WTC11 (cell line): Measurements from ENCODE around the gene SLC4A1AP. TPM values are rescaled to one million over a fixed set of nuclear protein-coding genes. Genes with fewer than 3 reads are reported as not detected.

ENCODE experiments used
- ATAC-seq: fragments of 200-7000 bp; cut with Tn5 transposase; 2 replicates; pipeline ENCODE4 v1.10.0; 2021; ENCODE audit warnings: mild to moderate bottlenecking, moderate library complexity
- CTCF ChIA-PET: fragments of 300-600 bp; sonication (Branson Sonifier 250); formaldehyde crosslinking; loops from one replicate; lab custom pipeline; 2021; ENCODE audit warnings: antibody characterized with exemption; lab: Charles Lee
- POLR2A ChIA-PET: fragments of 350-600 bp; sonication (Branson Sonifier 250); formaldehyde crosslinking; loops from one replicate; lab custom pipeline; 2021; ENCODE audit warnings: antibody characterized with exemption; lab: Charles Lee
- DNase-seq: peaks from one replicate; pipeline ENCODE4 v3.0.0; 2021; ENCODE audit warnings: low spot score
- H3K27ac Mint-ChIP-seq: 2 replicates; pipeline ENCODE4 v1.8.0; 2021; ENCODE audit warnings: mixed read lengths
- H3K27me3 Mint-ChIP-seq: 2 replicates; pipeline ENCODE4 v1.8.0; 2021; ENCODE audit warnings: low read depth, mild to moderate bottlenecking, moderate library complexity, mixed read lengths
- H3K36me3 Mint-ChIP-seq: 2 replicates; pipeline ENCODE4 v1.8.0; 2021; ENCODE audit warnings: mixed read lengths
- H3K4me1 Mint-ChIP-seq: 2 replicates; pipeline ENCODE4 v1.8.0; 2022; ENCODE audit warnings: mixed read lengths
- H3K4me3 Mint-ChIP-seq: 2 replicates; pipeline ENCODE4 v1.8.0; 2021; ENCODE audit warnings: mild to moderate bottlenecking, moderate library complexity, mixed read lengths
- H3K9me3 Mint-ChIP-seq: 2 replicates; pipeline ENCODE4 v1.8.0; 2021; ENCODE audit warnings: mixed read lengths
- ATF1 ChIP-seq: sonication (generic); formaldehyde crosslinking; IDR thresholded peaks from 2 replicates; pipeline ENCODE4 v1.8.1; 2023; ENCODE audit warnings: mild to moderate bottlenecking, moderate library complexity, missing genetic modification reagents
- ELF4 ChIP-seq: sonication (generic); formaldehyde crosslinking; IDR thresholded peaks from 2 replicates; pipeline ENCODE4 v1.8.1; 2022; ENCODE audit warnings: low read depth, mild to moderate bottlenecking, moderate library complexity, missing genetic modification reagents
- ESRRA ChIP-seq: sonication (generic); formaldehyde crosslinking; IDR thresholded peaks from 2 replicates; pipeline ENCODE4 v1.8.1; 2022; ENCODE audit warnings: mild to moderate bottlenecking, missing genetic modification reagents, borderline replicate concordance
- FOXJ3 ChIP-seq: sonication (generic); formaldehyde crosslinking; IDR thresholded peaks from 2 replicates; pipeline ENCODE4 v1.9.0; 2021; ENCODE audit warnings: missing genetic modification reagents, mild to moderate bottlenecking, borderline replicate concordance
- GABPB1 ChIP-seq: sonication (generic); formaldehyde crosslinking; IDR thresholded peaks from 2 replicates; pipeline ENCODE4 v1.8.1; 2023; ENCODE audit warnings: mild to moderate bottlenecking, missing genetic modification reagents
- HMGA2 ChIP-seq: fragments of 250-450 bp; sonication (Bioruptor Pico); IDR thresholded peaks from 2 replicates; pipeline ENCODE4 v1.4.0; 2021; ENCODE audit warnings: mild to moderate bottlenecking, moderate library complexity
- MYBL2 ChIP-seq: sonication (generic); formaldehyde crosslinking; IDR thresholded peaks from 2 replicates; pipeline ENCODE4 v1.8.1; 2023; ENCODE audit warnings: mild to moderate bottlenecking, moderate library complexity, missing genetic modification reagents
- NFATC4 ChIP-seq: fragments of 250-450 bp; sonication (Bioruptor Pico); IDR thresholded peaks from 2 replicates; pipeline ENCODE4 v1.9.0; 2021; ENCODE audit warnings: mild to moderate bottlenecking
- NR1H2 ChIP-seq: sonication (generic); formaldehyde crosslinking; IDR thresholded peaks from 2 replicates; pipeline ENCODE4 v1.9.0; 2021; ENCODE audit warnings: mild to moderate bottlenecking, moderate library complexity, missing genetic modification reagents
- NR3C1 ChIP-seq: sonication (generic); formaldehyde crosslinking; conservative IDR thresholded peaks from 2 replicates; pipeline ENCODE4 v1.8.1; 2023; ENCODE audit warnings: low read depth, mild to moderate bottlenecking, missing genetic modification reagents
- OVOL2 ChIP-seq: fragments of 250-450 bp; sonication (Bioruptor Pico); IDR thresholded peaks from 2 replicates; pipeline ENCODE4 v1.9.0; 2021; ENCODE audit warnings: mild to moderate bottlenecking, borderline replicate concordance
- PRRX2 ChIP-seq: fragments of 250-450 bp; sonication (Bioruptor Pico); IDR thresholded peaks from 2 replicates; pipeline ENCODE4 v1.8.0; 2021; ENCODE audit warnings: mild to moderate bottlenecking
- total RNA-seq: library from RNA; stranded (reverse); gene quantifications from 3 replicates; pipeline ENCODE4 v1.2.3, GENCODE V29; 2021
- TF ChIP-seq, protein P1 (sequence below): sonication (generic); formaldehyde crosslinking; IDR thresholded peaks from 2 replicates; pipeline ENCODE4 v1.8.1; 2023; ENCODE audit warnings: mild to moderate bottlenecking, missing genetic modification reagents, moderate library complexity
- TF ChIP-seq, protein P2 (sequence below): sonication (generic); formaldehyde crosslinking; IDR thresholded peaks from 2 replicates; pipeline ENCODE4 v1.8.1; 2023; ENCODE audit warnings: mild to moderate bottlenecking, missing genetic modification reagents
- TF ChIP-seq, protein P3 (sequence below): sonication (generic); formaldehyde crosslinking; IDR thresholded peaks from 2 replicates; pipeline ENCODE4 v1.8.1; 2023; ENCODE audit warnings: mild to moderate bottlenecking, missing genetic modification reagents, moderate library complexity
- TF ChIP-seq, protein P4 (sequence below): sonication (generic); formaldehyde crosslinking; IDR thresholded peaks from 2 replicates; pipeline ENCODE4 v1.8.1; 2022; ENCODE audit warnings: low read depth, missing genetic modification reagents, borderline replicate concordance
- TF ChIP-seq, protein P5 (sequence below): fragments of 200-600 bp; IDR thresholded peaks from 2 replicates; pipeline ENCODE4 v1.8.0; 2022; ENCODE audit warnings: antibody characterized with exemption
- TF ChIP-seq, protein P6 (sequence below): sonication (generic); formaldehyde crosslinking; IDR thresholded peaks from 2 replicates; pipeline ENCODE4 v1.8.0; 2023; ENCODE audit warnings: missing genetic modification reagents

The SLC4A1AP gene
- total RNA-seq, 1 experiment from 2014 or later = 20.1 TPM

DNA sequence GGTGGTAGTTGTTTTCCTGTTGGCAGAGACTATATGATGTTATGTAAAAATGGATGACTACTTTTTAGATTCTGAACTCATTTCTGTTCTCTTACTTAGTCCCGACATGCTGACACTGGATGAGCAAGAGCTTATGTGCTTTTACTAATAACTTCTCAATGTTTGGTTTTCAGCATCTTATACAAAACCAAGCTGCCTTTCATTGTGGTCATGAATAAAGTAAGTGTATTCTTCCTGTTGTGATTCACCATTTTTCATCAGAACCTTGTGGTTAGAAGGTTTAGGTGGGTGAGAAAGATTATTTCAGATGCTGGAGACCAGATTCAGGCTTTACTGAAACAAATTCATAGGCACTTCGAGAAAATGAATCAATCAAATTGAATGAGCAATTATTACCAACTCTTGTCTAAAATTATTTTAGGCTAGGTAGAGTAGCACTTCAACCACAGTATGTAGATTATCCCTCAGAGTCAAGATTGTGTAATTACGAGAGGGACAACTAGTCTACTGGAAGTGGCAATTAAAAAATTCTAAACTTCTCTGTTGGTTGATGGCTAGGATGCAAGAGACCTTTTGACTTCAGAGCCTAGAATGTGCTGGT, 25.6 kb upstream of the SLC4A1AP start:
- Mint-ChIP-seq H3K27me3 (no peaks in the 10 kb centered on the region), H3K36me3 (peaks cover 48% of the 10 kb centered on the region), H3K4me3 (no peak overlapping the region), H3K4me1 (no peaks in the 10 kb centered on the region), H3K9me3 (no peaks in the 10 kb centered on the region), H3K27ac (no peak overlapping the region)
- CTCF ChIA-PET = no interaction called here
- POLR2A ChIA-PET = no interaction called here
- TF ChIP-seq, protein P1, sequence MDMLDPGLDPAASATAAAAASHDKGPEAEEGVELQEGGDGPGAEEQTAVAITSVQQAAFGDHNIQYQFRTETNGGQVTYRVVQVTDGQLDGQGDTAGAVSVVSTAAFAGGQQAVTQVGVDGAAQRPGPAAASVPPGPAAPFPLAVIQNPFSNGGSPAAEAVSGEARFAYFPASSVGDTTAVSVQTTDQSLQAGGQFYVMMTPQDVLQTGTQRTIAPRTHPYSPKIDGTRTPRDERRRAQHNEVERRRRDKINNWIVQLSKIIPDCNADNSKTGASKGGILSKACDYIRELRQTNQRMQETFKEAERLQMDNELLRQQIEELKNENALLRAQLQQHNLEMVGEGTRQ (CRISPR knock-in tag) = no peak
- TF ChIP-seq, protein P2, sequence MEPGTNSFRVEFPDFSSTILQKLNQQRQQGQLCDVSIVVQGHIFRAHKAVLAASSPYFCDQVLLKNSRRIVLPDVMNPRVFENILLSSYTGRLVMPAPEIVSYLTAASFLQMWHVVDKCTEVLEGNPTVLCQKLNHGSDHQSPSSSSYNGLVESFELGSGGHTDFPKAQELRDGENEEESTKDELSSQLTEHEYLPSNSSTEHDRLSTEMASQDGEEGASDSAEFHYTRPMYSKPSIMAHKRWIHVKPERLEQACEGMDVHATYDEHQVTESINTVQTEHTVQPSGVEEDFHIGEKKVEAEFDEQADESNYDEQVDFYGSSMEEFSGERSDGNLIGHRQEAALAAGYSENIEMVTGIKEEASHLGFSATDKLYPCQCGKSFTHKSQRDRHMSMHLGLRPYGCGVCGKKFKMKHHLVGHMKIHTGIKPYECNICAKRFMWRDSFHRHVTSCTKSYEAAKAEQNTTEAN (CRISPR knock-in tag) = no peak
- TF ChIP-seq NR3C1 (CRISPR knock-in tag) = no peak
- no peak for TF ChIP-seq GABPB1
- no peak for ATAC-seq
- DNase-seq = no peak

DNA sequence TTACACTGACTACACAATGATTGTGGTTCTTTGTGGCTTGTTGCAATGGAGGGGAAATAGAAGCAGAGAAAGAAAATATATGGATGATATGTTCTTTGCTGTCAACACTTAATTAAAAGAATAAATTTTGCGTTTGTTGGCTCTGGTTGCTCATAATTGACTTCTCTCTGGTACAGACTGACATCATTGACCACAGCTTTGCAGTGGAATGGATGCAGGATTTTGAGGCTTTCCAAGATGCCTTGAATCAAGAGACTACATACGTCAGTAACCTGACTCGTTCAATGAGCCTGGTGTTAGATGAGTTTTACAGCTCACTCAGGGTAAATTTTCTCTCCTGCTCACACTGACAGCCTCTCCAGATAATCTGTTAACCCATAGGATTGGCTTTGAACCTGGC, 25.0 kb upstream of the SLC4A1AP start:
- TF ChIP-seq NR1H2 (no peak), ESRRA (CRISPR knock-in tag) (no peak), MYBL2 (no peak), OVOL2 (CRISPR knock-in tag) (no peak), ATF1 (no peak), ELF4 (CRISPR knock-in tag) (no peak), HMGA2 (CRISPR knock-in tag) (no peak), FOXJ3 (CRISPR knock-in tag) (no peak), NFATC4 (CRISPR knock-in tag) (no peak), PRRX2 (CRISPR knock-in tag) (no peak)
- TF ChIP-seq, protein P3, sequence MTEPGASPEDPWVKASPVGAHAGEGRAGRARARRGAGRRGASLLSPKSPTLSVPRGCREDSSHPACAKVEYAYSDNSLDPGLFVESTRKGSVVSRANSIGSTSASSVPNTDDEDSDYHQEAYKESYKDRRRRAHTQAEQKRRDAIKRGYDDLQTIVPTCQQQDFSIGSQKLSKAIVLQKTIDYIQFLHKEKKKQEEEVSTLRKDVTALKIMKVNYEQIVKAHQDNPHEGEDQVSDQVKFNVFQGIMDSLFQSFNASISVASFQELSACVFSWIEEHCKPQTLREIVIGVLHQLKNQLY (CRISPR knock-in tag) = no peak
- TF ChIP-seq, protein P4, sequence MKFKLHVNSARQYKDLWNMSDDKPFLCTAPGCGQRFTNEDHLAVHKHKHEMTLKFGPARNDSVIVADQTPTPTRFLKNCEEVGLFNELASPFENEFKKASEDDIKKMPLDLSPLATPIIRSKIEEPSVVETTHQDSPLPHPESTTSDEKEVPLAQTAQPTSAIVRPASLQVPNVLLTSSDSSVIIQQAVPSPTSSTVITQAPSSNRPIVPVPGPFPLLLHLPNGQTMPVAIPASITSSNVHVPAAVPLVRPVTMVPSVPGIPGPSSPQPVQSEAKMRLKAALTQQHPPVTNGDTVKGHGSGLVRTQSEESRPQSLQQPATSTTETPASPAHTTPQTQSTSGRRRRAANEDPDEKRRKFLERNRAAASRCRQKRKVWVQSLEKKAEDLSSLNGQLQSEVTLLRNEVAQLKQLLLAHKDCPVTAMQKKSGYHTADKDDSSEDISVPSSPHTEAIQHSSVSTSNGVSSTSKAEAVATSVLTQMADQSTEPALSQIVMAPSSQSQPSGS (CRISPR knock-in tag) = no peak
- TF ChIP-seq, protein P5, sequence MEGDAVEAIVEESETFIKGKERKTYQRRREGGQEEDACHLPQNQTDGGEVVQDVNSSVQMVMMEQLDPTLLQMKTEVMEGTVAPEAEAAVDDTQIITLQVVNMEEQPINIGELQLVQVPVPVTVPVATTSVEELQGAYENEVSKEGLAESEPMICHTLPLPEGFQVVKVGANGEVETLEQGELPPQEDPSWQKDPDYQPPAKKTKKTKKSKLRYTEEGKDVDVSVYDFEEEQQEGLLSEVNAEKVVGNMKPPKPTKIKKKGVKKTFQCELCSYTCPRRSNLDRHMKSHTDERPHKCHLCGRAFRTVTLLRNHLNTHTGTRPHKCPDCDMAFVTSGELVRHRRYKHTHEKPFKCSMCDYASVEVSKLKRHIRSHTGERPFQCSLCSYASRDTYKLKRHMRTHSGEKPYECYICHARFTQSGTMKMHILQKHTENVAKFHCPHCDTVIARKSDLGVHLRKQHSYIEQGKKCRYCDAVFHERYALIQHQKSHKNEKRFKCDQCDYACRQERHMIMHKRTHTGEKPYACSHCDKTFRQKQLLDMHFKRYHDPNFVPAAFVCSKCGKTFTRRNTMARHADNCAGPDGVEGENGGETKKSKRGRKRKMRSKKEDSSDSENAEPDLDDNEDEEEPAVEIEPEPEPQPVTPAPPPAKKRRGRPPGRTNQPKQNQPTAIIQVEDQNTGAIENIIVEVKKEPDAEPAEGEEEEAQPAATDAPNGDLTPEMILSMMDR = no peak
- TF ChIP-seq, protein P2 (CRISPR knock-in tag) = no peak
- TF ChIP-seq, protein P6, sequence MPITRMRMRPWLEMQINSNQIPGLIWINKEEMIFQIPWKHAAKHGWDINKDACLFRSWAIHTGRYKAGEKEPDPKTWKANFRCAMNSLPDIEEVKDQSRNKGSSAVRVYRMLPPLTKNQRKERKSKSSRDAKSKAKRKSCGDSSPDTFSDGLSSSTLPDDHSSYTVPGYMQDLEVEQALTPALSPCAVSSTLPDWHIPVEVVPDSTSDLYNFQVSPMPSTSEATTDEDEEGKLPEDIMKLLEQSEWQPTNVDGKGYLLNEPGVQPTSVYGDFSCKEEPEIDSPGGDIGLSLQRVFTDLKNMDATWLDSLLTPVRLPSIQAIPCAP = no peak
- no peak for DNase-seq

More for the DNA sequence above, 25.0 kb upstream of the SLC4A1AP start:
- Mint-ChIP-seq H3K4me3 (no peak overlapping the region), H3K4me1 (no peaks in the 10 kb centered on the region), H3K36me3 (peaks cover 49% of the 10 kb centered on the region), H3K27ac (no peak overlapping the region), H3K9me3 (no peaks in the 10 kb centered on the region), H3K27me3 (no peaks in the 10 kb centered on the region)
- ChIA-PET CTCF (no interaction called here), POLR2A (no interaction called here)
- ATAC-seq = no peak
